Trophoblast cell (in vitro differentiated cells and primary cell): ENCODE data around the gene THBS3.

Source experiments
- DNase-seq, 2 donors: peaks; one replicate each; pipeline ENCODE4 v3.0.0-alpha.2; 2016
- H2AFZ ChIP-seq: 2 replicates; pipeline ENCODE4 v1.6.1; 2013; ENCODE audit warnings: low read length, moderate library complexity, mild to moderate bottlenecking; ENCODE audit not compliant: insufficient read depth, poor library complexity
- H2AK5ac ChIP-seq: 2 replicates; pipeline ENCODE4 v1.6.1; 2013; ENCODE audit warnings: mild to moderate bottlenecking, low read length
- H2BK120ac ChIP-seq: 2 replicates; pipeline ENCODE4 v1.6.1; 2013; ENCODE audit warnings: low read length, mild to moderate bottlenecking, moderate library complexity; ENCODE audit not compliant: insufficient read depth, poor library complexity
- H2BK12ac ChIP-seq: 2 replicates; pipeline ENCODE4 v1.6.1; 2013; ENCODE audit warnings: mild to moderate bottlenecking, low read length, moderate library complexity
- H2BK5ac ChIP-seq: 2 replicates; pipeline ENCODE4 v1.6.1; 2013; ENCODE audit warnings: low read length, low read depth, moderate library complexity, mild to moderate bottlenecking; ENCODE audit not compliant: poor library complexity
- H3K14ac ChIP-seq: 2 replicates; pipeline ENCODE4 v1.6.1; 2013; ENCODE audit warnings: mild to moderate bottlenecking, low read length
- H3K18ac ChIP-seq: 2 replicates; pipeline ENCODE4 v1.6.1; 2013; ENCODE audit warnings: mild to moderate bottlenecking, low read length
- H3K23ac ChIP-seq: 2 replicates; pipeline ENCODE4 v1.6.1; 2013; ENCODE audit warnings: low read length
- H3K27ac ChIP-seq: 2 replicates; pipeline ENCODE4 v1.5.1; 2013; ENCODE audit warnings: low read depth, mild to moderate bottlenecking, inconsistent platforms, low read length, moderate library complexity
- H3K27me3 ChIP-seq: 2 replicates; pipeline ENCODE4 v1.6.1; 2013; ENCODE audit warnings: inconsistent platforms, mild to moderate bottlenecking, low read length, moderate library complexity; ENCODE audit not compliant: insufficient read depth
- H3K36me3 ChIP-seq, 2 experiments: 1 replicate in 1 of 2; 2 replicates in 1 of 2; pipeline ENCODE4 v1.6.1; 2013; ENCODE audit warnings: low read length in 2 of 2, mild to moderate bottlenecking in 2 of 2, moderate library complexity in 1 of 2; ENCODE audit not compliant: insufficient read depth in 2 of 2, control insufficient read depth in 1 of 2
- H3K4ac ChIP-seq: 2 replicates; pipeline ENCODE4 v1.6.1; 2013; ENCODE audit warnings: low read depth, mild to moderate bottlenecking, low read length, moderate library complexity
- H3K4me1 ChIP-seq, 2 experiments: 1 replicate in 1 of 2; 2 replicates in 1 of 2; pipeline ENCODE4 v1.6.1; 2013; ENCODE audit warnings: low read length in 2 of 2, mild to moderate bottlenecking in 2 of 2, moderate library complexity in 1 of 2; ENCODE audit not compliant: insufficient read depth in 2 of 2, control insufficient read depth in 1 of 2
- H3K4me2 ChIP-seq: 2 replicates; pipeline ENCODE4 v1.6.1; 2013; ENCODE audit warnings: inconsistent platforms, mild to moderate bottlenecking, low read length, moderate library complexity
- H3K4me3 ChIP-seq: 2 replicates; pipeline ENCODE4 v1.5.1; 2013; ENCODE audit warnings: mild to moderate bottlenecking, low read depth, low read length, inconsistent platforms
- H3K79me1 ChIP-seq: one replicate; pipeline ENCODE4 v1.6.1; 2013; ENCODE audit warnings: low read length
- H3K79me2 ChIP-seq: 2 replicates; pipeline ENCODE4 v1.6.1; 2013; ENCODE audit warnings: low read length, mild to moderate bottlenecking; ENCODE audit not compliant: control insufficient read depth, insufficient read depth, poor library complexity
- H3K9ac ChIP-seq: 2 replicates; pipeline ENCODE4 v1.6.1; 2013; ENCODE audit warnings: mild to moderate bottlenecking, low read length
- H3K9me3 ChIP-seq: 2 replicates; pipeline ENCODE4 v1.6.1; 2013; ENCODE audit warnings: low read depth, mild to moderate bottlenecking, control low read depth, inconsistent platforms, low read length; ENCODE audit not compliant: insufficient read depth
- H4K12ac ChIP-seq: 2 replicates; pipeline ENCODE4 v1.6.1; 2013; ENCODE audit warnings: low read depth, mild to moderate bottlenecking, low read length, moderate library complexity
- H4K8ac ChIP-seq: 2 replicates; pipeline ENCODE4 v1.6.1; 2013; ENCODE audit warnings: low read depth, mild to moderate bottlenecking, low read length, moderate library complexity
- H4K91ac ChIP-seq: one replicate; pipeline ENCODE4 v1.6.1; 2013; ENCODE audit warnings: low read depth, mild to moderate bottlenecking, low read length, moderate library complexity
- WGBS: extraction: QIAGEN DNeasy Blood & Tissue Kit; methylation state at CpG from one replicate; pipeline ENCODE4 v1.1.7; 2013; ENCODE audit warnings: missing lambda C conversion rate; ENCODE audit not compliant: insufficient read length, insufficient coverage; ENCODE audit errors: extremely low coverage; 5-methylcytosine and 5-hydroxymethylcytosine counted together

The THBS3 gene

GRCh38 chr1:155209312-155209721 is 1.6 kb upstream of the THBS3 start:
- no CpG with 5 or more reads among the region's 13 CpGs for WGBS
- peak overlapping the region; percentile 89 for H4K8ac ChIP-seq
- H3K4me1 ChIP-seq = peaks cover 12 to 14% of the 10 kb centered on the region in 2 experiments
- no peaks in the 10 kb centered on the region for H3K27me3 ChIP-seq
- no peak overlapping the region for H3K23ac ChIP-seq
- peak overlapping the region; percentile 71 for H3K9ac ChIP-seq
- peak overlapping the region; percentile 95 for H4K91ac ChIP-seq
- H2AK5ac ChIP-seq = peak overlapping the region; percentile 16
- H2BK12ac ChIP-seq = no peak overlapping the region
- H3K18ac ChIP-seq = peak overlapping the region; percentile 71
- peak overlapping the region; percentile 28 for H2BK120ac ChIP-seq
- H3K79me1 ChIP-seq = peaks cover 18% of the 10 kb centered on the region
- peak overlapping the region; percentile 90 for H3K4me3 ChIP-seq
- H3K14ac ChIP-seq = peak overlapping the region; percentile 87
- no peaks in the 10 kb centered on the region for H3K9me3 ChIP-seq
- peak overlapping the region; percentile 67 for H4K12ac ChIP-seq
- H3K36me3 ChIP-seq = peaks cover 11 to 14% of the 10 kb centered on the region in 2 experiments
- peak overlapping the region; percentile 99 for H3K4me2 ChIP-seq
- DNase-seq = no peak
- H2BK5ac ChIP-seq = peak overlapping the region; percentile 5
- peaks cover 12% of the 10 kb centered on the region for H3K79me2 ChIP-seq
- peak overlapping the region; percentile 60 for H3K4ac ChIP-seq
- H3K27ac ChIP-seq = no peak overlapping the region
- H2AFZ ChIP-seq = peak overlapping the region; percentile 72

- peak within 1 kb of the TSS; percentile 98 for H3K4ac ChIP-seq
- H3K23ac ChIP-seq = no peak within 1 kb of the TSS
- peak within 1 kb of the TSS; percentile 97 for H3K14ac ChIP-seq
- H4K8ac ChIP-seq = peak within 1 kb of the TSS; percentile 95
- peak within 1 kb of the TSS; percentile 98 for H3K18ac ChIP-seq
- H2BK12ac ChIP-seq = peak within 1 kb of the TSS; percentile 89
- no CpG with 5 or more reads among the region's 64 CpGs for WGBS
- peak within 1 kb of the TSS; percentile 99 for H3K4me2 ChIP-seq
- H3K9me3 ChIP-seq = no peaks in the 10 kb centered on the region
- H2BK5ac ChIP-seq = peak within 1 kb of the TSS; percentile 98
- H3K27ac ChIP-seq = peak within 1 kb of the TSS; percentile 77
- peak within 1 kb of the TSS; percentile 90 for H3K4me3 ChIP-seq
- peak within 1 kb of the TSS; percentile 97 for H2BK120ac ChIP-seq
- H4K91ac ChIP-seq = peak within 1 kb of the TSS; percentile 99
- peaks cover 12 to 14% of the 10 kb centered on the region in 2 experiments for H3K4me1 ChIP-seq
- peak; percentile 80 to 83 for DNase-seq
- H3K79me2 ChIP-seq = peaks cover 12% of the 10 kb centered on the region
- H3K36me3 ChIP-seq = peaks cover 11 to 14% of the 10 kb centered on the region in 2 experiments
- no peaks in the 10 kb centered on the region for H3K27me3 ChIP-seq
- peak within 1 kb of the TSS; percentile 90 for H2AK5ac ChIP-seq
- H3K9ac ChIP-seq = peak within 1 kb of the TSS; percentile 85
- peaks cover 18% of the 10 kb centered on the region for H3K79me1 ChIP-seq
- peak within 1 kb of the TSS; percentile 94 for H2AFZ ChIP-seq
- H4K12ac ChIP-seq = peak within 1 kb of the TSS; percentile 96
Measured at GRCh38 chr1:155208541-155209311, 1.0 kb upstream of the THBS3 start, which contains the start of gene MTX1. Gene MTX1 (plus strand): TSS chr1:155208695. CDS start chr1:155208805, 110 bp downstream.

- Histone ChIP-seq H3K27me3 (no peaks in the 10 kb centered on the region), H3K79me2 (peaks cover 12% of the 10 kb centered on the region), H3K9me3 (no peaks in the 10 kb centered on the region), H4K12ac (peak overlapping the region; percentile 20), H2BK5ac (peak overlapping the region; percentile 23), H3K9ac (peak overlapping the region; percentile 20), H3K27ac (peak overlapping the region; percentile 37), H4K8ac (peak overlapping the region; percentile 74), H4K91ac (peak overlapping the region; percentile 22), H2AFZ (peak overlapping the region; percentile 23), H2AK5ac (peak overlapping the region; percentile 33), H3K4me3 (peak overlapping the region; percentile 56), H3K14ac (peak overlapping the region; percentile 63), H3K4me2 (peak overlapping the region; percentile 53), H2BK12ac (peak overlapping the region; percentile 47), H3K18ac (peak overlapping the region; percentile 4), H3K36me3 (peaks cover 11 to 17% of the 10 kb centered on the region in 2 experiments), H2BK120ac (peak overlapping the region; percentile 38), H3K23ac (no peak overlapping the region), H3K4ac (peak overlapping the region; percentile 19), H3K79me1 (peaks cover 18% of the 10 kb centered on the region), H3K4me1 (peaks cover 12 to 14% of the 10 kb centered on the region in 2 experiments)
- WGBS = no CpG with 5 or more reads among the region's 13 CpGs
- DNase-seq = peak; percentile 64 to 91
Measured at GRCh38 chr1:155206891-155207805, 549 bp downstream of the THBS3 start.

- H3K79me1 ChIP-seq = peaks cover 18% of the 10 kb centered on the region
- H2BK12ac ChIP-seq = no peak overlapping the region
- no peak overlapping the region for H3K9ac ChIP-seq
- no CpG with 5 or more reads among the region's 9 CpGs for WGBS
- H2AFZ ChIP-seq = no peak overlapping the region
- no peak overlapping the region for H4K12ac ChIP-seq
- H2BK5ac ChIP-seq = no peak overlapping the region
- no peak overlapping the region for H3K4ac ChIP-seq
- H2BK120ac ChIP-seq = no peak overlapping the region
- H4K91ac ChIP-seq = no peak overlapping the region
- no peak overlapping the region for H3K27ac ChIP-seq
- H3K14ac ChIP-seq = no peak overlapping the region
- peaks cover 12 to 14% of the 10 kb centered on the region in 2 experiments for H3K4me1 ChIP-seq
- H3K18ac ChIP-seq = no peak overlapping the region
- no peaks in the 10 kb centered on the region for H3K27me3 ChIP-seq
- no peak overlapping the region for H4K8ac ChIP-seq
- no peak overlapping the region for H3K4me3 ChIP-seq
- no peak overlapping the region for H3K23ac ChIP-seq
- no peak overlapping the region for H2AK5ac ChIP-seq
- no peak for DNase-seq
- no peak overlapping the region for H3K4me2 ChIP-seq
- H3K36me3 ChIP-seq = peaks cover 11 to 22% of the 10 kb centered on the region in 2 experiments
- peaks cover 12% of the 10 kb centered on the region for H3K79me2 ChIP-seq
- no peaks in the 10 kb centered on the region for H3K9me3 ChIP-seq
Measured at GRCh38 chr1:155205969-155206593, 1.6 kb downstream of the THBS3 start.
